Measurements from ENCODE around the gene FLT3.

GRCh38 chr13:28014301-28014700 is 86.1 kb downstream of the FLT3 start:
- no peak for TF ChIP-seq CTCF (IDR thresholded peaks at IDR 0.05)
- TF ChIP-seq POLR2A (IDR thresholded peaks at IDR 0.05) = no peak
- no peak for TF ChIP-seq POLR2AphosphoS5 (IDR thresholded peaks at IDR 0.05)
